Bronchial epithelial cell (primary cell): Measurements from ENCODE around the gene ZNF718. TPM values are rescaled to one million over a fixed set of nuclear protein-coding genes. Genes with fewer than 3 reads are reported as not detected.
"Not testable (repeated sequence)": the region's sequence is repeated elsewhere in the genome, so short reads cannot be mapped to it uniquely, and the experiment has no call there.

Source experiments
- DNase-seq: peaks from one replicate; pipeline ENCODE4 v3.0.0-alpha.2; 2010; ENCODE audit warnings: low read depth
- FAIRE-seq: peaks from 2 replicates; lab custom pipeline; 2011; peaks lifted over from hg19 to GRCh38; lab: Jason Lieb, UNC
- H3K27me3 ChIP-seq: 2 replicates; pipeline ENCODE4 v1.5.1; 2011; ENCODE audit warnings: low read length; ENCODE audit not compliant: control insufficient read depth, insufficient read depth
- H3K36me3 ChIP-seq: 2 replicates; pipeline ENCODE4 v1.5.1; 2011; ENCODE audit warnings: low read length; ENCODE audit not compliant: control insufficient read depth, insufficient read depth
- H3K4me3 ChIP-seq: 2 replicates; pipeline ENCODE4 v1.5.1; 2011; ENCODE audit warnings: mild to moderate bottlenecking, low read depth, low read length, control low read depth
- CTCF ChIP-seq: IDR thresholded peaks from 2 replicates; pipeline ENCODE4 v1.5.1; 2011; ENCODE audit warnings: mild to moderate bottlenecking, moderate library complexity, low read length, control low read depth, inconsistent platforms; ENCODE audit not compliant: insufficient read depth, severe bottlenecking
- total RNA-seq: library from RNA; depleted of rRNA; stranded (reverse); fragments of >200 nt; gene quantifications from 2 replicates; pipeline ENCODE4 v1.2.1, GENCODE V29; 2014

Gene ZNF718
- total RNA-seq, 1 donor from 2014 or later = 5.5 TPM

GRCh38 chr4:120616-121015 is 3.7 kb upstream of the ZNF718 start:
- DNase-seq (no peak), FAIRE-seq (no peak)
- no peak overlapping the region for H3K4me3 ChIP-seq
- no peak for TF ChIP-seq CTCF
- H3K27me3 ChIP-seq = no peaks in the 10 kb centered on the region
- no peaks in the 10 kb centered on the region for H3K36me3 ChIP-seq

GRCh38 chr4:121408-122084 is 2.8 kb upstream of the ZNF718 start:
- Histone ChIP-seq H3K27me3 (no peaks in the 10 kb centered on the region), H3K4me3 (no peak overlapping the region), H3K36me3 (no peaks in the 10 kb centered on the region)
- no peak for DNase-seq
- TF ChIP-seq CTCF = no peak
- no peak for FAIRE-seq

- not testable (repeated sequence) for FAIRE-seq, DNase-seq
- H3K4me3 ChIP-seq = peak overlapping the region; percentile 66
Measured at GRCh38 chr4:123922-124274, 403 bp upstream of the ZNF718 start.

GRCh38 chr4:125091-125771 is 930 bp downstream of the ZNF718 start:
- no peak for TF ChIP-seq CTCF
- Histone ChIP-seq H3K4me3 (peak overlapping the region; percentile 66), H3K36me3 (peaks cover 2% of the 10 kb centered on the region), H3K27me3 (no peaks in the 10 kb centered on the region)
- DNase-seq = peak; percentile 41
- no peak for FAIRE-seq

More at GRCh38 chr4:123922-124274, 403 bp upstream of the ZNF718 start:
- H3K36me3 ChIP-seq, H3K27me3 ChIP-seq: not testable (repeated sequence)

GRCh38 chr4:125833-126232 is 1.5 kb downstream of the ZNF718 start:
- no peak for FAIRE-seq
- Histone ChIP-seq H3K27me3 (no peaks in the 10 kb centered on the region), H3K4me3 (peak overlapping the region; percentile 66), H3K36me3 (peaks cover 2% of the 10 kb centered on the region)
- no peak for TF ChIP-seq CTCF
- no peak for DNase-seq

- FAIRE-seq (no peak), DNase-seq (no peak)
- H3K27me3 ChIP-seq = no peaks in the 10 kb centered on the region
- no peak for TF ChIP-seq CTCF
- H3K4me3 ChIP-seq = no peak overlapping the region
- H3K36me3 ChIP-seq = peaks cover 11% of the 10 kb centered on the region
Measured at GRCh38 chr4:132483-132882, 8.2 kb downstream of the ZNF718 start.
